GM18520 (cell line): ENCODE results near the gene PACRG.

ENCODE experiments used
- ATAC-seq: cut with Tn5 transposase; IDR thresholded peaks from one replicate; pipeline ENCODE4 v1.9.1; 2021; ENCODE audit not compliant: unreplicated experiment

PACRG gene

DNA sequence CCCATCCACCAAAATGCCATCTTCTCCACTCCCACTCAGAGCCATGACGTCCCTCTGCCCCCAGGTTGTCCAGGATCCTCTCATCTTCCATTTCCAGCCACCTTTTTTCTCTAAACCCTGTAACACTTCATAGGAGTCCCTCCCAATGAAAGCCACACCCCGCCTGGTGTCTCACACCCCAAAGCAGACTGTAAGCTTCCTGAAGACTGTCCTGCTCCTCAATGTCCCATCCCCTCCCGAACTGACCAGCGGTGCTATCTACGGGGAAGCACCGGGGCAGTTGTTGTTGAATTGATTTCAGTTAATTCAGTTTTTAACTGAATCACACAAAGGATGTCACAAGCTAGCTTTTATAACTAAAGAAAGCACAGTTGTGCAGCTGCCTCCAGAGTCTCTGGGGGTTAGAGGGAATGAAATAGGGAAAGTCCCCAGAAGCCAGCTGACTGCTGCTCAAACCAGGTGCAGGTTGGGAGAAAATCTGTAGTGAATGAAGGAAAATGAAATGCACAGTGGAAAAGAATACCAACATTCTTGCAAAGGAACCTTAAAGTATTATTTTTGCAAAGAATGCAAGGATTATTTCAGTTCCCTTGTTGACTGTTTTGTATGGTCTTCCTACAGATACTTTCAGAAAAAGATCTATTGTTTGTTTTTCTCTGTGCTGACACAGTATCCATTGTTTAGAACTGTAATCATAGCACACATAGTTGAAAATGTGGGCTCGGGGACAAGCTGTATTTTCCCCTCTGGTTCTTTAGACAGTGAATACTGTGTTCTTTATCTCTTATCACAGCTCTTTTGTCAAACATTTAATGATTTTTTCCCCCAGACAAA lies 464.1 kb downstream of the PACRG start:
- no peak for ATAC-seq

DNA sequence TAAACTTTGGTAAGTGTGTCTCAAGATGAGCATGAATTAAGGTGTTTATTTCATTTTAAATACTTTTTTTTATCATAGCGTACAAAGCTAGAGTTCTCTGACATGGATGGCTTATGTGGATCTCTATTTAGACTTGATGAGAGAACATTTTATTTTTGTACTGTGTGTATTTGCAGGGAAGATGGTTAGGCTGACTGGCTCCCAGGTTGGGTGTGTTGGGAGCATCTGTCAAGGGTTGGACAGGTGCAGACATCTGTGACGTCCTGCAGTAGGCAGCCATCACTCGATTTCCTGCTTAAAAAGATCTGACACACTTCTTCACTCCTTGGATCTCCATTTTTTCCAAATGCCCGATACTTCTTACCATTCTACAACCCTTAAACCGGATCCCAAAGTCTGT lies 464.8 kb downstream of the PACRG start:
- no peak for ATAC-seq

DNA sequence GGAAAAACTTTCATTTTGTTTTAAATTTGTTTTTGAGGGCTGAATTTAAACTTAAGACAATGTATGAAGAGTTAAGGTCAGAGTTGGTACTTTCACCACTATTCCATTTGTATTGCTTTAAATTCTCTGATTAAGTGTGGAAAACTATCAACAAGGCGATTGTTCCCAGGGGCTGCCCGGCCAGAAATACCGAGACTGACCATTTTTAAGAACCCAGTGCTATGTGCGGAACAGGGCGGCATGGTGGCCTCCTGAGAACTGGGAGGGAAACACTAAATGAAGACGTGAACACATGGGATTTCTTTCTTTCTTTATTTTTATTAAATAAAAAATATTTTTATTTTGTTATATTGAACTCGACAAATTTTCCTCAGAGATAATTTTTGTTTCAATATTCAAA lies 465.6 kb downstream of the PACRG start:
- no peak for ATAC-seq

DNA sequence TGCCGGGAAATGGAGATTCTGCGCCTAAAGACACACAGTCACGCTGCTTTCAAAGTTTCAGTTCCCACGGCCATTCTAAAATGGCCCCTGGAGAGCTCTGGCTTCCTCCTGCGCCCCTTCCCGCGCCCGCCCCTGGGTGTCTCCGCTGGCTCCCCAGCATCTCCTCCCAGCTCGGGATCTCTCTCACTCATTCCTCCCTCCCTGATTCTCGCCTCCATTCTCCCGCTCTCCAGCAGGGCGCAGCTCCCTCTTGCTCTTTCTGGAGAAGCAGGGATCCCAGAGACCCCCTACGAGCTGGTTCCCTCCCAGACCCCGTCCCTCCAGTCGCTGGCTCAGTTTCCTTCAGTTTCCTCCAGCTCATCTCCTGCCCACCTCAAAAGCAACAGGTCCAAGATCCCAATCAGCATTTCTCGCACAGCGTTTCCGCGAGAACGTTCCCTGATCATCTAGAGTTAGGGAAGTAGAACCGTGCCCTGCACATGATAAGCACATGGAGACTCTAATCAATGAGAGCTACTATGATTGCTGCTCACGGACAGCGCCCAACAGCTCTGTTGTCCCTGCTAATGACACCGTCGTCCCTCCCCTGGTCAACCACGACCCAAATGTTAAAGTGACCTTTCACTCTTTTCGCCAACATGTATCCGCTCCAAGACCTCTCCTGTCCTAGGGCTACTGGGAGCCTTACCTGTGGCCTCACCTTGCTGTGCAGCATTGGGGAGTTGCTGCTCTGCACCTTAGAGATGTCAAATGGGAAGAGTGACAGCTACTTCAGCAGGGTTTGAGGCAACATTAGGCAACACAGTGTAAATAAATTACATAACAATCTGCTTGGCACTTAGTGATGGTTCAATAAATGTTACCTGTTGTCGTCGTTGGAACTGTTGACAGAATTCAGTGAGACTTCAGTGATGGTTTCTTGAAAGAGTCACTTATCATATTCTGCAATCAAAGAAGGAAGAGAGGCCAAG lies 468.2 kb downstream of the PACRG start:
- no peak for ATAC-seq

DNA sequence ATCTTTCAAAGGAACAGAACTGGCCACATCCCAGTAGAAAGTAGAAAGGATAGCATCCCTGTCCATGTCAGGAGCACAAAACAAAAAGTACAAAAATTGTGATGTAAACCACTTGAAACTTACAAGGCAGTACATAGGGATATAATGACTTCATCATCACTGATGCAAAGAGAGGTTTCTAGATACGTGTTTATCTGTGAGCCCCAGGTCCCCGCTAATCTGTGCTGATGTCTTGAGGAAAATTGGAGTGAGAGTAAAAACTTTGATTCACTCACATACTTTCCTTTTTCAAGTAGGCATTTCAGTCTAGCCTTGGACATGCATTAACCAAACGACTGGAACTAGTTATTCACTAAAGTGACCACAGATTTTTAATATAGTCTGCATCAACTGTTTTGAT lies 470.1 kb downstream of the PACRG start:
- no peak for ATAC-seq

DNA sequence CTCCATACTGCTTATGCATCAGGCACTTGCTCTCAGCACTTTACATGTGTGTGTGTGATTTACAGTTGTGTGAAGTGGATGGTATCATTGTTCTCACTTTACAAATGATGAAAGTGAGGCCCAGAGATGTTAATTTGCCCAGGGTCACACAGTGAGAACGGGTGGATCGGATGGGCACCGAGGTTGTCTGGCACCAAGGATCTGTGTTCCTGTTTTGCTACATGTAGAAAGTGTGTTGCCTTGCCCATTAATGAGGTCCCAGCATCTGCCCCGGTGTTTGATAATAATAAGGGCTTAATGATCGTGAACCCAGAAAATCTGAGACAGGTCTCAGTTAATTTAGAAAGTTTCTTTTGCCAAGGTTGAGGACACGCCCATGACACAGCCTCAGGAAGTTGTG lies 470.6 kb downstream of the PACRG start:
- no peak for ATAC-seq

DNA sequence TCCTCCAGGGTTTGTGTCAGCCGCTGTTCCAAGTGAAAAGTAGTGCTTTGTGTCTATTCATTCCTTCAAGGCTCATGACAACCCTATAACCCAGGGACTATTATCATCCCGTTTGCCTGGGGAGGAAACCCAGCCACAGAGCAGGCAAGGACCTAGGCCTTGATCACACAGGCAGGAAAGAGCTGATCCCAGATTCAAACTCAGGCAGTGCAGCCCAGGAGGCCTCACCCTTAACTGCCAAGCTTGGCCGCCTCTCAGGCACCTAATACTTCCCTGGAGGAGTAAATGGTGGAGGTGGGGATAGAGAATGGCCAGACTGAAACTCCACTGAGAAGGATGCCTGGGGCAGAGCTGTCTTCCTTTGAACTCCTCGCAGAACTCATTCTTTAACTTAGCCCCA lies 471.6 kb downstream of the PACRG start:
- no peak for ATAC-seq

DNA sequence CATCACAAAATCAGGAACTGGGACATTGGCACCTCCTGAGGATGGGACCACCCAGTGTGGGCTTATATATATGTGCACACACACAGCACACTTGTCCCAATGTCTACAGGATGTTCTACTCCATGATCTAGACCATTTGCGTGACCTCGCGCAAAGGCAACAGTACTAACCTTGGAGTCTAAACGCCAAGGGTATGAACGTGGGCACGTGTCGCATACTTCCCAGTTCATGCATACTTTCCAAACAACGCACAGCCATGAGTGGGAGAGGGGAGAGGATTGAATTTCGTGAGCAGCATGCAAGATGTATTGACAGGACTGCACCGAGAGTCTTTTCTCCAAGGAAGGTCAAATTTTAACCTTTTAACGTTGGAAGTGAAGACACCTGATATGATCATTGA lies 472.5 kb downstream of the PACRG start:
- no peak for ATAC-seq

DNA sequence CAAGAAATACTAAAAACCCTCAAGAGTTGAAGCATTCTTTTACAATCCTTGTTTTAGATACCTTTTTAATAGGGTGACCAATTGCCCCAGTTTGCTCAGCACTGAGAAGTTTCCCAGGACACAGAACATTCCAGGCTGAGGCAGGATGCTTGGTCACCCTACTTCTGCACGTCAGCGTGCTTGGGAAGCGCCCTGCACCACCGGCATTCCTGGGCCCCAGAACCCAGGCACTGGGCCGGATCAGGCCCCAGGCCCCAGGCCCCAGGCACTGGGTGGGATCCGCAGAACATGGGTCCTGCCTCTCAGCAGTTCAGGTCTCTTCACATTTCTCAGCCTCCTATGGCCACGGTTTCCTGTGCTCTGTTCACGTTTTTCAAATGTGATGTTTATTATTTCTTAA lies 472.9 kb downstream of the PACRG start:
- ATAC-seq = no peak

DNA sequence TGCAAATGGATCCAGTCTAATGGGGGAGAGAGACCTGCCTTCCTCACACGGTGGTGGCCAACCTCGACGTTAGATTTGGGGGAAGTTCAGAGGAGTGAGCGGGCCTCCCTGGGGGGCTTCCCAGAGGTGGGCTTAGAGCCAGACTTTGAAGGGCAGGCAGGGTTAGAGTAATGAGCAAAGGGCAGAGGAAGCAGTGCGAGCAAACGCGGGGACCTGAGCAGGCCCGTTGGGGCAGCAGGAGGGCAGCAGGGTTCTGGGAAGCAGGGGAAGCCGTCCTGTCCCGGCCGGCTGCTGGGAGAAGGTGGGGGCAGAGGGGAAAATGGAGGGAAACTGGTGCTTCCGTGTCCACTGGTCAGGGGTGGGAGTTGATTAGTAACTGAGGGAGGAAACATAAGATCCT lies 474.1 kb downstream of the PACRG start:
- no peak for ATAC-seq

DNA sequence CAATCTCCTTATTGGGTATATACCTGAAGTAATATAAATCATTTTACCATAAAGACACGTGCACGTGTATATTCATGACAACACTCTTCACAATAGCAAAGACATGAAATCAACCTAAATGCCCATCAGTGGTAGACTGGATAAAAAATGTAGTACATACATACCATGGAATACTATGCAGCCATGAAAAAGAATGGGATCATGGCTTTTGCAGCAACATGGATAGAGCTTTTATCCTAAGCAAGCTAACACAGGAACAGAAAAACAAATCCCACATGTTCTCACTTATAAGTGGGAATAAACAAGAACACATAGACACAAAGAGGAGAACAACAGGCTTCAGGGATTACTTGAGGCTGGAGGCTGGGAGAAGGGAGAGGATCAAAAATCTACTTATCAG lies 478.4 kb downstream of the PACRG start:
- ATAC-seq = no peak

DNA sequence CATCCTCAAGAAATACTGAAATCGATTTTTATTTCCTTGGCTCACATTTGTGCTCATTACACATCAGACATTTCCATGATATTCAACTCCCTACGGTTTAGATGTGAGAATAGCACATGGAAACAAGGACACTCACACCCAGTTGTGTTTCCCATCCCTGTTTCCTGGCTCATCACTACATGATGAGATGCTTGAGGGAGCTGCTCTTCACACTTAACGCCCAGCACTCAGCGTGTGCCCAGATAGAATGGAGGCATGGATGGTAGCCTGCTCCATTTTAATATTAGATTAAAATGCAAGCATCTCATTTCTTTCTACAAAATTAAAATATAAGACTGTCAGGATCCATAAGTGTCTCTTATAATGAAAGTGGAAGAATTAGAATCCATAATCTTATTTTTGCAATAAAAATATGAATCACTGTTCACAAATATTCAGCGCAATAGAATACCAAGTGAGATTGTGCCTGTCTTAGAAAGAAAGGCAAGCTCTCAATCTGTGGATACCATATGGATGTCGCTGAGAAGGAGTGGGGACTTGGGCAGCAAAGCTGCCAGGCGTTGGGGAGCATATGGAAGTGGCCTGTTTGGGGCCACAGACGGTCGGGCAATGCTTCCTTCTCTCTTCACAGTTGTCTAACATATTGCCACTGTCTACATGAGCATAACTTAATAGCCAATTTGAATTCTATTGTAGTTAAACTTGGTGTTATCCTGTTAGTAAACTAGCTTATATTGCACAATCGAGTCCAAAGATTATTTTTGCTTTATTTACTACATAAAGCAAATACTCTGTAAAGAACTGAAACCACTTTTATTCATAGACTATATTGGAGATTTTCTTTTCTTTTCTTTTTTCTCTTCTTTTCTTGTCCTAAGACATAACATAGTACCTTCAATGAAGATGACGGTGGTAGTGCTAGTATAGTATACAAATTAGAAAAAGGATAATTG lies 479.9 kb downstream of the PACRG start:
- ATAC-seq = no peak

DNA sequence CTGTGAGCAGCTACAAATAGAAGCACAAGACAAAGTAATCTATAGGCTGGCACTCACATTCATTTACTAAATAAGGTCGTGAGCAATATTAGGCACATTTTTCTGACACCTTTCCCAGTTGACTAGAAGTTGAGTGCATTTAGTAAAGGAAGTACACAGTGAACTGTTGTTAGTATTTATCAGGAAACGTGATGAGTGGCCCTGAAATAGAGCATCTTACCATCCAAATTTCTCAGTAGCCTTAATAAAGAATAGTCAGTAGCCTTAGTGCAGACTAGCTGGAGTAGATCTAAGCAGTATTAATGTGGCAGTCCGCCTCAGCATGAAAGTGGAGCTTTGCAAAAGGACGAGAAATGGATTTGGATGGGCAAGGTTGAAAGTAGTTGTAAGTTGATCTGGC lies 481.2 kb downstream of the PACRG start:
- ATAC-seq = no peak

DNA sequence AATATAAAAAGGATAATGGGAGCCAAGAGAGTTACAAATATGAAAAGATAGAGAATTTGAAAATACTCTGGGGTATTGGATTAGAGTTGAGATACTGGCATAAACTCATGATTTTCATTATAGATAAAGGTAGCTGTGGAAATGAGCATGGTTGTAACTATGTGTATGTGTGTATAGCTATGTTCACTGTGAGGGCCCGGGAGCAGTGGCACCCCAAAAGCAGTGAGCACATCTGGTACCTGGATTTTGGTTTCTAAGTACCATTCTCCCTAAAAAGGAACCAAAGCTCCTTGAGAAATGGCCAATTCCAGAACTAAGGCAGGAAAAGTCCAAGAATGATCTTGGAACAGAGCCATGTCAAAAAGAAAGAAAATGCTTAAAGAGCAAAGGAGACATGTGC lies 484.3 kb downstream of the PACRG start:
- ATAC-seq = no peak

DNA sequence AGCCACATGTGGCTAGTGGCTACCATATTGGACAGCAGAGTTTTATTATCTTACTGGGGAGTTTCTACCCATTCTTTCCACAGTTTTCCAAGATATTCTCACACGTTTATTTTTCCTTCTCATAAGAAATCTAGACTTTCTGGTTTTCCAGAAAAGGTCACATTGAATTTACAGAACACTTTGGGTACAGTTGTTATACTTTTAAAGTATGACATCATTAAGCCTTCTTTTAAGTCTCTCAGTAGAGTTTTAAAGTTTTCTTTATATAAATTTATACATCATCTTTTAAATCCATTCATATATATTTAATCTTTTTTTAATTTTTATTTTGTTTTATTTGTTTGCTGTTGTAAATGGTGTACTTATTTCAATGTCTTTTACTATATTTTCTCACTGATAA lies 486.5 kb downstream of the PACRG start:
- ATAC-seq = no peak

DNA sequence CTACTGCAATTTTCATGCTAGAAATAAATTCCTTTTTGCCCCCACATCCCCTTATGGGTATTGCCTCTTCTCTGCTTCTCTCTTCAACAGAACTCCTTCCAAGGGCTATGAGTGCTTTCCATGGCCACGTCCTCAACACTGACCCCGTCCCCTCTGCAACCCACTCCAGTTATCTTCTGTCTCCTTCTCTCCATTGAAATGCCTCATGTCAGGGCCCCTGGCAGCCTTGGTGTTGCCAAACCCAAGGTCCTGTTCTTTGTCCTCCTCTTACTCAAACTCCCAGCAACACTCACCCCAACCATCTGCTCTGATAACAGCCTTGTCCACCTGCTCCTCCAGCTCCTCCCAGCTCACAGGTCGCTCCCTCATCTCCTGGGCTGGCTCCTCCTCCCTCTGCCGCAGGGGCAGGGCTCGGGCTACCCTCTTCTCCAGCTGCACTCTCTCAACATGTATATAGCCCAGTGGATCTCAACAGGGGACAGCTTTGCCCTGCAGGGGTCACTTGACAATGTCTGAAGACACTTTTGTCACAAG lies 490.7 kb downstream of the PACRG start:
- no peak for ATAC-seq

DNA sequence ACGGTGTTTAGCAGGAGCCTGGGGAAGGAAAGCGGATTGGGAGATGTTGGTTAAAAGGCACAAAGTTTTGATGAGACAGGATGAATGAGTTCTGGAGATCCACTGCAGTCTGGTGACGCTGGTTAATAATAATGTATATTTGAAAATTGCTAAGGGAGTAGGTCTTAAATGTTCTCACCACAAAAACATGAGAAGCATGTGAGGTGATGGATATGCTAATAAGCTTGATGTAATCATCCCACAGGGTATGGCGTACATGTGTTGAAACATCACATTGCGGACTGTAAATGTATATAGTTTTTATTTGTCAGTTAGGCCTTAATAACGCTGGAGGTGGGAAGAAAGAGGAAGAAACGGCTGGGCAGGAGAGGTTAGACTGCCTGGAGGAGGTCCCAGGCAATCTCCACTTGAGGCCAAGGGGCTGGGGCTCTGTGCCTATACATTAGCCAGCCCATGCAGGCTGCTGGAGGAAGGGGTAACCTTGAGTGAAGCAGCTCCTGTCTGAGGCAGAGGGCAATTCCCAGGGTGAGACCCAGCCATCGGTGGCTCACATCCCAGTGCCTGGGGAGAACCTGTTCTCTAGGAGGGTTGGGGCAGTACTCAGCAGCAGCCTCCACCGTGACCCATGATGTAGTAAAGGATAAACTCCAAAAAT lies 498.5 kb downstream of the PACRG start:
- ATAC-seq = no peak

DNA sequence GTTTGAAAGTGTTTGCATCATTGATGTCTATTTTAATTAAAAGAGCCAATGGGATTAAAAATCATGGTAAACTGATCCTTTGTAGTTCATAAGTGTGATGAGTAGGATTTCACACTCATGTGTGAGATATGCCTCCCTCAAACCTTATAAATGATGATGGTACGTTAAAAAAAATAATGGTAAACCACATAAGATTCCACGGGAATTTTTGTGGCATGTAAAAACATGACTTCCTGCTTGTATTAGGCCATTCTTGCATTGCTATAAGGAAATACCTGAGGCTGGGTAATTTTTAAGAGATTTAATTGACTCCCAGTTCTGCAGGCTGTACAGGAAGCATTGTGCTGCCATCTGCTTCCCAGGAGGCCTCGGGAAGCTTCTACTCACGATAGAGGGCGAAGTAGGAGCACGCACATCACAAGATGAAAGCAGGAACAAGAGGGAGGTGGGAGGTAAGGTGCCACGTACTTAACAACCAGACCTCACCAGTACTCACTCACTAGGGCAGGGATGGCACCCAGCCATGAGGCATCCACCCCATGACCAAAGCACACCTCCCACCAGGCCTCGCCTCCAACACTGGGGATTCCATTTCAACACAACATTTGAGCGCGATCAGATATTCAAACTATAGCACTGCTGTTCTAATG lies 499.2 kb downstream of the PACRG start:
- no peak for ATAC-seq

DNA sequence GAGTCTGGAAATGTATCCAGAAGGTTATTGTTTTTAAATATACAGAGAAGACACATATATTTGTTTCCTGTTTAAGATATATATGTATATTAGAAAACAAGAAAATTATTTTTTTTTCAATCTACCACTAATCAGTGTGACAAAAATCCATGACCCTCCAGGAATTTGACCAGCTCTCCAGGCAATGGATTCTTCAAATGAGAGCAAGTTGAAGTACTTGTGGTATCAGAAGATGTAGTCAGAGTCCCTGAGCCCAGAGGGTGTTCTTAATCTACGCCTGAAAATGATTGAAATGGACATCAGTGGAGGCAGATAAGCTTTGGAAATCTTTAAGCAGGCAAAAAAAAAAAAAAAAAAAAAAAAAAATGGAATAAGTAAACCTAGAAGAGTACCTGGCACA lies 500.3 kb downstream of the PACRG start:
- no peak for ATAC-seq

DNA sequence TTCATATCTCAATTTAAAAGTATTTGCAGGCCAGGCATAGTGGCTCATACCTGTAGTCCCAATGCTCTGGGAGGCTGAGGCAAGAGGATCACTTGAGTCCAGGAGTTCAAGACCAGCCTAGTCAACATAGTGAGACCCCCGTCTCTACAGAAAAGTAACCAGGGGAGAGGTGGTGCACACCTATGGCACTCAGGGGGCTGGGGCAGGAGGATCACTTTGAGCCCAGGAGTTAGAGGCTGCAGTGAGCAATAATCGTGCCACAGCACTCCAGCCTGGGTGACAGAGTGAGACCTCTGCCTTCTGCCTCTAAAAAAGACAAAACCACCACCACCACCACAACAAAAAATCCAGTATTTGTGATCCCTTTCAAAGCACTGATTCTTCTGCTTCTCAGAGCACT lies 501.3 kb downstream of the PACRG start:
- ATAC-seq = no peak
